Type B pancreatic cell (in vitro differentiated cells): ENCODE data around the gene ATP6V1G2. TPM values are rescaled to one million over a fixed set of nuclear protein-coding genes. Genes with fewer than 3 reads are reported as not detected.
A peak's percentile ranks its signal among the peaks of the same experiment; 100 is the strongest.

ENCODE experiments used
- DNase-seq: peaks from one replicate; pipeline ENCODE4 v3.0.0; 2021; ENCODE audit warnings: mixed read lengths; ENCODE audit not compliant: unreplicated experiment; ENCODE audit errors: extremely low spot score
- H3K27ac Mint-ChIP-seq: 2 replicates; pipeline ENCODE4 v1.8.0; 2021; ENCODE audit warnings: mild to moderate bottlenecking, mixed read lengths
- H3K27me3 Mint-ChIP-seq: 2 replicates; pipeline ENCODE4 v1.8.0; 2021; ENCODE audit warnings: mixed read lengths
- H3K36me3 Mint-ChIP-seq: 2 replicates; pipeline ENCODE4 v1.8.0; 2021; ENCODE audit warnings: mixed read lengths
- H3K4me1 Mint-ChIP-seq: one replicate; pipeline ENCODE4 v1.8.0; 2021; ENCODE audit warnings: mixed read lengths; ENCODE audit not compliant: unreplicated experiment
- H3K4me3 Mint-ChIP-seq: 2 replicates; pipeline ENCODE4 v1.8.0; 2021; ENCODE audit warnings: mild to moderate bottlenecking, mixed read lengths
- H3K9me3 Mint-ChIP-seq: 2 replicates; pipeline ENCODE4 v1.8.0; 2021; ENCODE audit warnings: mixed read lengths
- total RNA-seq: library from RNA; stranded (reverse); gene quantifications from 2 replicates; pipeline ENCODE4 v1.2.1, GENCODE V29; 2021; ENCODE audit warnings: low replicate concordance
- TF ChIP-seq, protein P1 (sequence below): fragments of 200-600 bp; sonication (generic); conservative IDR thresholded peaks from 2 replicates; pipeline ENCODE4 v1.5.0; 2021; ENCODE audit warnings: antibody characterized with exemption, mild to moderate bottlenecking

ATP6V1G2 gene
- total RNA-seq, 1 donor from 2014 or later: 5.9 TPM

DNA sequence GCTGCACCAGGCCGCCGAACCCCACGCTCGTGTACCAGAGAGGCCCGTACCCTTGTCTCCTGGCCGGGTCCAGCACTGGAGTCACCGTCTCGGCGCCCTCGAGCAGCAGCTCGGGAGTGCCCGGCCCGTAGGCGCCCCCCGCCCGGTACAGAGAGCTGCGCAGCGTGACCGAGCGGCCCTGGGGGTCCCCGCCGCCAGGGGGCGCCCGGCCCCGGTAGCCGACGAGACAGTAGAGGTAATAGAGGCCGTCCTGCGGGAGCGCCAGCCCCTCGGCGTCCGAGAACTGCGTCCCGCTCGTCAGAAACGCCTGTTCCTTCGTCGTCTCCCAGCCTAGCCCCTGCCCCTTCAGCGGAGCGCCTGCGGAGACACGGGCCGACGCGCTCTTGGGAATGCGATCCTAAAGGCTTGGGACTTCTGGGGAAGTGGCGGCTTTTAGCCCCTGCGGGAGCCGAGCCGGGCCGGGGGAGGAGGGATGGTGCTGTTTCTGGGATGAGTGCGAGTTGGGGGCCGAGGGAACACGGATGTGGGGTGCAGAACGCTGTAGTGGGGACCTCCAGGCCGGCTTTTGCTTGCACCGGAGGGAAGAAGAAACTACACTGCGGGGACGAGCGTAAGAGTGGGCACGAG, 34.5 kb upstream of the ATP6V1G2 start:
- Mint-ChIP-seq H3K27me3 (peaks cover 35% of the 10 kb centered on the region), H3K27ac (peak overlapping the region; percentile 87), H3K4me3 (peak overlapping the region; percentile 96), H3K9me3 (no peaks in the 10 kb centered on the region), H3K4me1 (peaks cover 9% of the 10 kb centered on the region), H3K36me3 (no peaks in the 10 kb centered on the region)
- DNase-seq: peak; percentile 94
- TF ChIP-seq, protein P1, sequence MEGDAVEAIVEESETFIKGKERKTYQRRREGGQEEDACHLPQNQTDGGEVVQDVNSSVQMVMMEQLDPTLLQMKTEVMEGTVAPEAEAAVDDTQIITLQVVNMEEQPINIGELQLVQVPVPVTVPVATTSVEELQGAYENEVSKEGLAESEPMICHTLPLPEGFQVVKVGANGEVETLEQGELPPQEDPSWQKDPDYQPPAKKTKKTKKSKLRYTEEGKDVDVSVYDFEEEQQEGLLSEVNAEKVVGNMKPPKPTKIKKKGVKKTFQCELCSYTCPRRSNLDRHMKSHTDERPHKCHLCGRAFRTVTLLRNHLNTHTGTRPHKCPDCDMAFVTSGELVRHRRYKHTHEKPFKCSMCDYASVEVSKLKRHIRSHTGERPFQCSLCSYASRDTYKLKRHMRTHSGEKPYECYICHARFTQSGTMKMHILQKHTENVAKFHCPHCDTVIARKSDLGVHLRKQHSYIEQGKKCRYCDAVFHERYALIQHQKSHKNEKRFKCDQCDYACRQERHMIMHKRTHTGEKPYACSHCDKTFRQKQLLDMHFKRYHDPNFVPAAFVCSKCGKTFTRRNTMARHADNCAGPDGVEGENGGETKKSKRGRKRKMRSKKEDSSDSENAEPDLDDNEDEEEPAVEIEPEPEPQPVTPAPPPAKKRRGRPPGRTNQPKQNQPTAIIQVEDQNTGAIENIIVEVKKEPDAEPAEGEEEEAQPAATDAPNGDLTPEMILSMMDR: peak; percentile 100

DNA sequence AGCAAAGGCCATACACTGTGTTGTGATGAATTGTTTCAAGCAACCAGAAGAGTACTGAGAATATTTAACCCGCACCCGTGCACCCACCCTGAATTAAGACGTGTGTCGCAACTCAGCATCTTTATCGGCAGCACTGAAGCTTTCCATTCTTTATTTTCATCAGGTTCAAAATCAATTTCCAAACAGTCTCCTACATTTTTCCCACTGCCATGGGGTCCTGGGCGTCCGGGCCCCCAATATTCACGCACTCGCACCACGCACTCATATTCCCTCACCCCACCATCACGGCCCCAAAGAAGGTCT, 34.0 kb upstream of the ATP6V1G2 start:
- H3K36me3 Mint-ChIP-seq: no peaks in the 10 kb centered on the region
- H3K4me1 Mint-ChIP-seq: peaks cover 9% of the 10 kb centered on the region
- H3K4me3 Mint-ChIP-seq: peak overlapping the region; percentile 96
- H3K9me3 Mint-ChIP-seq: no peaks in the 10 kb centered on the region
- no peak overlapping the region for H3K27ac Mint-ChIP-seq
- DNase-seq: no peak
- peaks cover 35% of the 10 kb centered on the region for H3K27me3 Mint-ChIP-seq
- TF ChIP-seq, protein P1: no peak

- no peaks in the 10 kb centered on the region for H3K36me3 Mint-ChIP-seq
- TF ChIP-seq, protein P1: no peak
- H3K4me1 Mint-ChIP-seq: peaks cover 9% of the 10 kb centered on the region
- peaks cover 36% of the 10 kb centered on the region for H3K27me3 Mint-ChIP-seq
- no peaks in the 10 kb centered on the region for H3K9me3 Mint-ChIP-seq
- no peak for DNase-seq
- H3K27ac Mint-ChIP-seq: no peak overlapping the region
- peak overlapping the region; percentile 96 for H3K4me3 Mint-ChIP-seq
Observed at GRCh38 chr6:31579546-31580437, 33.4 kb upstream of the ATP6V1G2 start.

DNA sequence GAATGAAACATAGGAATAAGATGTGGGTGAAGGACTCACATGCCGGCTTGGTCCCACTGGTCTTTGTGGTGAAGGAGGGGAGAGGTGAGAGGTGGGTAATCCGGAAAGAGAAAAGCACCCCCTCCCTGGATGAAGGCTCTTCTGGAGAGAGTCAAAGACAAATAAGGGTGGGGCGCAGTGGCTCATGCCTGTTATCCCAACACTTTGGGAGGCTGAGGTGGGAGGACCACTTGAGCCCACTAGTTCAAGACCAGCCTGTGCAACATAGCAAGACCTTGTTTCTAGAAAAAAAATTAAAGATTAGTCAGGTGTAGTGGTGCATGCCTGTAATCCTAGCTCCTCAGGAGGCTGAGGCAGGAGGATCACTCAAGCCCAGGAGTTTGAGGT, 32.7 kb upstream of the ATP6V1G2 start:
- peaks cover 36% of the 10 kb centered on the region for H3K27me3 Mint-ChIP-seq
- H3K27ac Mint-ChIP-seq: no peak overlapping the region
- peaks cover 9% of the 10 kb centered on the region for H3K4me1 Mint-ChIP-seq
- TF ChIP-seq, protein P1: no peak
- DNase-seq: no peak
- no peaks in the 10 kb centered on the region for H3K9me3 Mint-ChIP-seq
- H3K4me3 Mint-ChIP-seq: no peak overlapping the region
- no peaks in the 10 kb centered on the region for H3K36me3 Mint-ChIP-seq

- peak overlapping the region; percentile 51 for H3K4me3 Mint-ChIP-seq
Observed at GRCh38 chr6:31578184-31579118, 32.0 kb upstream of the ATP6V1G2 start.

More at GRCh38 chr6:31578184-31579118, 32.0 kb upstream of the ATP6V1G2 start:
- TF ChIP-seq, protein P1: no peak
- no peaks in the 10 kb centered on the region for H3K36me3 Mint-ChIP-seq
- no peak for DNase-seq
- no peaks in the 10 kb centered on the region for H3K9me3 Mint-ChIP-seq
- peaks cover 9% of the 10 kb centered on the region for H3K4me1 Mint-ChIP-seq
- peaks cover 34% of the 10 kb centered on the region for H3K27me3 Mint-ChIP-seq
- H3K27ac Mint-ChIP-seq: no peak overlapping the region
